Measurements from ENCODE around the gene DDX39B. TPM values are rescaled to one million over a fixed set of nuclear protein-coding genes. Genes with fewer than 3 reads are reported as not detected.

The DDX39B gene
- total and polyA plus RNA-seq, 9 of the 15 experiments (the other 6 are each of a cell fraction or from before 2014, with no cell fraction given), result 479 to 869 (median 592) TPM

DNA sequence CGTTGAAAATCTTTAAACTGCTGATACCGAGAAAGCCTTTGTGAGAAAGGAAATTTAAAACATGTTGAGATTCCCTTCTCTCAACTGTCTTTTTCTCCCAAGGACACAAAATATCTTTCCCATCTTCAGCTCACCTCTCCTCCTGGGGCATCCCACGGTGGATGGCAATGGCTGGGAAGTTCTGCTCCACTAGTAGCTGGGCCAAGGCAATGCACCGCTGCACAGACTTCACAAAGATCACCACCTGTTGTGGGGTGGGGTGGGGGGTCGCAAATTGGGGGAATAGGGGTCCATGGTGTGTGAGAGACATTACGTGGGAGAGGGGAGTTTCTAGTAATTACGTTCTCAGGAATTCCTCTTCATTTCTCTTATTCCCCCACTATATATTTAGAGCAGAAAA lies 10.6 kb downstream of the DDX39B start (continued):
- TF ChIP-seq, protein P1, sequence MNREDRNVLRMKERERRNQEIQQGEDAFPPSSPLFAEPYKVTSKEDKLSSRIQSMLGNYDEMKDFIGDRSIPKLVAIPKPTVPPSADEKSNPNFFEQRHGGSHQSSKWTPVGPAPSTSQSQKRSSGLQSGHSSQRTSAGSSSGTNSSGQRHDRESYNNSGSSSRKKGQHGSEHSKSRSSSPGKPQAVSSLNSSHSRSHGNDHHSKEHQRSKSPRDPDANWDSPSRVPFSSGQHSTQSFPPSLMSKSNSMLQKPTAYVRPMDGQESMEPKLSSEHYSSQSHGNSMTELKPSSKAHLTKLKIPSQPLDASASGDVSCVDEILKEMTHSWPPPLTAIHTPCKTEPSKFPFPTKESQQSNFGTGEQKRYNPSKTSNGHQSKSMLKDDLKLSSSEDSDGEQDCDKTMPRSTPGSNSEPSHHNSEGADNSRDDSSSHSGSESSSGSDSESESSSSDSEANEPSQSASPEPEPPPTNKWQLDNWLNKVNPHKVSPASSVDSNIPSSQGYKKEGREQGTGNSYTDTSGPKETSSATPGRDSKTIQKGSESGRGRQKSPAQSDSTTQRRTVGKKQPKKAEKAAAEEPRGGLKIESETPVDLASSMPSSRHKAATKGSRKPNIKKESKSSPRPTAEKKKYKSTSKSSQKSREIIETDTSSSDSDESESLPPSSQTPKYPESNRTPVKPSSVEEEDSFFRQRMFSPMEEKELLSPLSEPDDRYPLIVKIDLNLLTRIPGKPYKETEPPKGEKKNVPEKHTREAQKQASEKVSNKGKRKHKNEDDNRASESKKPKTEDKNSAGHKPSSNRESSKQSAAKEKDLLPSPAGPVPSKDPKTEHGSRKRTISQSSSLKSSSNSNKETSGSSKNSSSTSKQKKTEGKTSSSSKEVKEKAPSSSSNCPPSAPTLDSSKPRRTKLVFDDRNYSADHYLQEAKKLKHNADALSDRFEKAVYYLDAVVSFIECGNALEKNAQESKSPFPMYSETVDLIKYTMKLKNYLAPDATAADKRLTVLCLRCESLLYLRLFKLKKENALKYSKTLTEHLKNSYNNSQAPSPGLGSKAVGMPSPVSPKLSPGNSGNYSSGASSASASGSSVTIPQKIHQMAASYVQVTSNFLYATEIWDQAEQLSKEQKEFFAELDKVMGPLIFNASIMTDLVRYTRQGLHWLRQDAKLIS (CRISPR knock-in tag; IDR thresholded peaks at IDR 0.05), result no peak
- TF ChIP-seq GATAD2A (IDR thresholded peaks at IDR 0.05), result no peak

DNA sequence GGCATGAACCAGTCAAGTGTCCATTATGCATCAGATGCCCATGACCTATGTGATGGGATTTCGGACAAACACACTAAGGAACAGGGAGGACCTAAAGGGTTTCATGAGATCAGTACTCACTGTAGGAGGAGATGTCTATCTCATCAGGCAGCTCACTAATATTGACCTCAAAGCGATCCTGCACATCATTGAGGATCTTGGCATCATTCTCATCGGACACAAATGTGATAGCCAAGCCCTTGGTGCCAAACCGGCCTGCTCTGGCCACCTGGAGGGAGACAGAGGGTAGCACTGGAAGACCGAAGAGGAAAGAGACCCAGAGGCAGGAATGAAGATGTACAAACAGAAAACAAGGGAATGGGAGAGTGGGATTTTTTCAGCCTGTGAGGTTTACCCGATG lies 11.1 kb downstream of the DDX39B start:
- Histone ChIP-seq H3K27me3 (ENCODE audit: control insufficient read depth in 2 of 2, insufficient read depth in 2 of 2, low read length in 2 of 2) (no peaks in the 10 kb centered on the region), H2AFZ (ENCODE audit: low read depth, low read length) (no peak overlapping the region), H3K27ac (ENCODE audit: extremely low read depth, low read depth, low read length) (no peak overlapping the region), H3K4me1 (replicated peaks in 1 of 2; ENCODE audit: control insufficient read depth in 2 of 2, insufficient read depth in 2 of 2, low read length in 2 of 2) (peaks cover 7 to 23% of the 10 kb centered on the region in 2 experiments), H3K4me2 (ENCODE audit: insufficient read depth, low read length) (no peak overlapping the region), H3K4me3 (no peak overlapping the region), H3K79me2 (ENCODE audit: control insufficient read depth, insufficient read depth, low read length) (peaks cover 25% of the 10 kb centered on the region), H4K20me1 (replicated peaks; ENCODE audit: control insufficient read depth, insufficient read depth, low read length) (peaks cover 31% of the 10 kb centered on the region), H3K9ac (ENCODE audit: insufficient read depth in 1 of 2, low read depth in 2 of 2, low read length in 2 of 2) (no peak overlapping the region), H3K36me3 (ENCODE audit: control insufficient read depth, insufficient read depth, low read length) (peaks cover 62% of the 10 kb centered on the region), H3K9me3 (replicated peaks; ENCODE audit: control insufficient read depth, insufficient read depth, low read depth, low read length) (no peaks in the 10 kb centered on the region), H3K9me1 (ENCODE audit: control insufficient read depth, insufficient read depth, low read length) (peaks cover 6% of the 10 kb centered on the region)
- peak; percentile 54; the same call in 1 of the 2 replicates for TF ChIP-seq SUPT5H (IDR thresholded peaks at IDR 0.05)
- TF ChIP-seq POLR2G (IDR thresholded peaks at IDR 0.05; ENCODE audit: low read depth, low read length), result peak; percentile 30; the same call in 1 of the 2 replicates
- TF ChIP-seq SAP30 (IDR thresholded peaks at IDR 0.05; ENCODE audit: borderline replicate concordance, insufficient read depth, low read depth, low read length, poor library complexity, severe bottlenecking), result no peak
- TF ChIP-seq SRSF9 (IDR thresholded peaks at IDR 0.05; ENCODE audit: borderline replicate concordance, low read depth, low read length), result no peak
- no peak for TF ChIP-seq ZFP36 (IDR thresholded peaks at IDR 0.05; ENCODE audit: low read depth, low read length, partially characterized antibody)
- TF ChIP-seq POLR2A (conservative IDR thresholded peaks at IDR 0.05), result peak; percentile 61
- 0 out of 2 replicates have a peak, but pooled peaks have one; percentile 12 for TF ChIP-seq POLR2AphosphoS5 (IDR thresholded peaks at IDR 0.05; ENCODE audit: control insufficient read depth, insufficient read depth, low read depth, low read length)
- no peak for TF ChIP-seq ZNF75A (CRISPR knock-in tag; IDR thresholded peaks at IDR 0.05)
- DNase-seq (ENCODE audit: extremely low read depth in 1 of 4, low spot score in 3 of 4), result no peak
- 82% methylated on average over 6 of the region's 6 CpGs for WGBS (ENCODE audit: insufficient coverage, low coverage, missing lambda C conversion rate)
- in situ Hi-C loops (cut with MboI) (loop anchor here (5.0 to 25.0 kb wide), 2 partner anchors 33 to 1432 kb away; partner anchors contain the start of genes BRD2, HLA-DMA and MICB), intact Hi-C loops (cut with micrococcal nuclease) (no loop called here)
- FAIRE-seq, result peak; percentile 15
- ChIA-PET CTCF (ENCODE audit: low intra/inter-chr PET ratio) (no interaction called here), POLR2A (interaction anchor here (1.1 to 6.3 kb wide), 9 partner anchors 9 to 36 kb away, joined by 3 to 107 read pairs (median 9); partner anchors contain the start of genes DDX39B and NFKBIL1)
- TSS peak; percentile 5 for BruUV-seq (replicated peaks)
- no peak for ATAC-seq
